Cardiac muscle cell (in vitro differentiated cells and primary cell): ENCODE data around the gene CACNA2D1. TPM values are rescaled to one million over a fixed set of nuclear protein-coding genes. Genes with fewer than 3 reads are reported as not detected.

ENCODE experiments used
- DNase-seq, 2 donors: peaks; one replicate each; pipeline versions ENCODE4 v3.0.0 to v3.0.0-alpha.2; 2010 to 2017; ENCODE audit warnings: low read depth in 1 of 2, low spot score in 1 of 2
- H3K27ac ChIP-seq: fragments of 200-600 bp; sonication (generic); 2 replicates; pipeline ENCODE4 v1.5.1; 2016
- H3K27me3 ChIP-seq: fragments of 200-600 bp; sonication (generic); 2 replicates; pipeline ENCODE4 v1.6.0; 2016; ENCODE audit warnings: control low read depth
- H3K36me3 ChIP-seq: fragments of 200-600 bp; sonication (generic); 2 replicates; pipeline ENCODE4 v1.5.1; 2016; ENCODE audit warnings: control low read depth
- H3K4me1 ChIP-seq: fragments of 200-600 bp; sonication (generic); 2 replicates; pipeline ENCODE4 v1.8.1; 2017; ENCODE audit warnings: low read depth, mild to moderate bottlenecking, mixed run types
- H3K4me3 ChIP-seq: fragments of 200-600 bp; sonication (generic); 2 replicates; pipeline ENCODE4 v1.5.1; 2016; ENCODE audit warnings: mild to moderate bottlenecking
- H3K9me3 ChIP-seq: fragments of 200-600 bp; sonication (generic); 2 replicates; pipeline ENCODE4 v1.5.1; 2017; ENCODE audit warnings: low read depth, mild to moderate bottlenecking, control low read depth
- CTCF ChIP-seq: IDR thresholded peaks from 2 replicates; pipeline ENCODE4 v1.5.1; 2012; ENCODE audit warnings: low read depth, mild to moderate bottlenecking, low read length
- polyA plus RNA-seq: library from polyadenylated mRNA; unstranded; fragments of >200 nt; fragmentation: Nextera tagmentation; extraction: Ambion mirVana; gene quantifications from 2 replicates; pipeline ENCODE4 v1.2.1, GENCODE V29; 2016
- total RNA-seq: library from RNA; depleted of rRNA; stranded (reverse); fragments of >200 nt; gene quantifications from 2 replicates; pipeline ENCODE4 v1.2.3, GENCODE V29; 2016

The CACNA2D1 gene
- total and polyA plus RNA-seq, 2 experiments from 2014 or later, result 4.5 to 20.3 TPM

GRCh38 chr7:82268632-82269031 lies 174.9 kb downstream of the CACNA2D1 start:
- Histone ChIP-seq H3K27me3 (no peaks in the 10 kb centered on the region), H3K27ac (no peak overlapping the region), H3K4me3 (no peak overlapping the region), H3K4me1 (no peaks in the 10 kb centered on the region), H3K9me3 (no peaks in the 10 kb centered on the region), H3K36me3 (no peaks in the 10 kb centered on the region)
- TF ChIP-seq CTCF, result no peak
- DNase-seq, result peak in 1 of 2 donors; percentile 36

DNA sequence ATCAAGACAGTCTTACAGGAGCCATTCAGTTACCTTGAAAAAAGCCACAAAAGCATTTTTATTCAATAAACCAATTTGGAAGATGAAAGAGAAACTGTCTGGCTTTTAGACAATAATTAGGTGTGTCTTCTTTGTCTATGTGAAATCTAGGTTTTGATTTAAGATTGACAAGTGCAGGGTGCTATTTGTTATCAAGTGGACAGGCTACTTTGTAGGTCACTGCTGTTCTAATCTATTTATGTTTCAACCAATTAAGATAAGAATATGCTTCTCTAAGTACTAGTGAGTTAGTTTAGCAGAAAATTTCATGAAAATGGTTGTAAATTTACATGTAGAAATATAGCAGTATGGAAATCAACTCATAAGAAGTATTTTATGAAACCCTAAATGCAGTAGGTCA lies 177.5 kb downstream of the CACNA2D1 start:
- H3K4me3 ChIP-seq, result no peak overlapping the region
- no peaks in the 10 kb centered on the region for H3K36me3 ChIP-seq
- no peak for DNase-seq
- H3K27ac ChIP-seq, result no peak overlapping the region
- no peaks in the 10 kb centered on the region for H3K9me3 ChIP-seq
- no peak for TF ChIP-seq CTCF
- no peaks in the 10 kb centered on the region for H3K27me3 ChIP-seq
- no peaks in the 10 kb centered on the region for H3K4me1 ChIP-seq

- no peak overlapping the region for H3K27ac ChIP-seq
- H3K4me3 ChIP-seq, result no peak overlapping the region
- H3K4me1 ChIP-seq, result no peaks in the 10 kb centered on the region
- no peaks in the 10 kb centered on the region for H3K27me3 ChIP-seq
- TF ChIP-seq CTCF, result no peak
- no peaks in the 10 kb centered on the region for H3K36me3 ChIP-seq
- no peaks in the 10 kb centered on the region for H3K9me3 ChIP-seq
- no peak for DNase-seq
Measured at GRCh38 chr7:82264783-82265305, 178.7 kb downstream of the CACNA2D1 start.

DNA sequence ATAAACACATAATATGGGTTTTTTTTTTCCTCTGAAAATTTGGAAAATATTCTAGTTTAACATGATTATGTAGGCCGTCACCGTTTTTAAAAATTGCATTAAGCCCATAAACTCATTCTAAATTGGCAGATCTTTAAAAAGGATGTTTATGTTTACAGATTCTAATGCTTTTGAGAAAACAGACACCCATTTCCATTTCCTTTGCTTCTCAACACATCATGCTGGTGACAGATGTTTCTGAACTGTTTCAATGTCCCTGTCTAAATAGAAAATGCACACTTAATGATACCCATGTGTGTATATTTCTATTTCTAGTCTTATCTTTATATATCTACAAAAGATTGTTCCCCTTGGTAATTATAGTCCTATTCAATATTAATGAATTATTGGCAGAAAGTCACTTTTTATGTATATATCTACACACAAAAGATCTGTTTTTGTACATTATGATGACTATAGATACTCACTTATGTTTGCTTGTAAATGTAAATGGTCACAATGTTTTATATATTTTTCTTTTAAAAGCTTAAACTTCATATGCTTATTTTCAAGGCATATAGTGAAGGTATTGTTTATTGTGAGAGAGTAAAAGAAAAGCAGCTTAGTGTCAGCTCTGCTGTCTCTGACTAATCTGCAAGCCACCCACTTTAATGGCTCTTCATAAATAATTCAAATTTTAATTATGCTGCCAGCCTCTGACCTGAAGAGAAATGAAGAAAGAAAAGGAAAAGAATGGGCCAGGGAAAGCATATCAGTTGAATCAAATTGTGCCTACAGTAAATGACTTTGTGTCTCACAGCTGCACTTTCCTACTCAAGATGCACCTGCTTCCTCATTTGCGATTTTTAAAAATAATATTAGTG lies 179.4 kb downstream of the CACNA2D1 start:
- Histone ChIP-seq H3K4me3 (no peak overlapping the region), H3K9me3 (no peaks in the 10 kb centered on the region), H3K27me3 (no peaks in the 10 kb centered on the region), H3K27ac (no peak overlapping the region), H3K4me1 (no peaks in the 10 kb centered on the region), H3K36me3 (no peaks in the 10 kb centered on the region)
- no peak for DNase-seq
- no peak for TF ChIP-seq CTCF

- Histone ChIP-seq H3K36me3 (no peaks in the 10 kb centered on the region), H3K27ac (no peak overlapping the region), H3K9me3 (no peaks in the 10 kb centered on the region), H3K4me1 (no peaks in the 10 kb centered on the region), H3K4me3 (no peak overlapping the region), H3K27me3 (no peaks in the 10 kb centered on the region)
- no peak for TF ChIP-seq CTCF
- DNase-seq, result no peak
Measured at GRCh38 chr7:82258181-82258580, 185.4 kb downstream of the CACNA2D1 start.
